ENCODE measurements around the gene PIK3AP1. TPM values are rescaled to one million over a fixed set of nuclear protein-coding genes. Genes with fewer than 3 reads are reported as not detected.
A peak's percentile ranks its signal among the peaks of the same experiment; 100 is the strongest.

Gene PIK3AP1
- total and polyA plus RNA-seq, 10 donors, result 59.8 to 256 (median 183) TPM

DNA sequence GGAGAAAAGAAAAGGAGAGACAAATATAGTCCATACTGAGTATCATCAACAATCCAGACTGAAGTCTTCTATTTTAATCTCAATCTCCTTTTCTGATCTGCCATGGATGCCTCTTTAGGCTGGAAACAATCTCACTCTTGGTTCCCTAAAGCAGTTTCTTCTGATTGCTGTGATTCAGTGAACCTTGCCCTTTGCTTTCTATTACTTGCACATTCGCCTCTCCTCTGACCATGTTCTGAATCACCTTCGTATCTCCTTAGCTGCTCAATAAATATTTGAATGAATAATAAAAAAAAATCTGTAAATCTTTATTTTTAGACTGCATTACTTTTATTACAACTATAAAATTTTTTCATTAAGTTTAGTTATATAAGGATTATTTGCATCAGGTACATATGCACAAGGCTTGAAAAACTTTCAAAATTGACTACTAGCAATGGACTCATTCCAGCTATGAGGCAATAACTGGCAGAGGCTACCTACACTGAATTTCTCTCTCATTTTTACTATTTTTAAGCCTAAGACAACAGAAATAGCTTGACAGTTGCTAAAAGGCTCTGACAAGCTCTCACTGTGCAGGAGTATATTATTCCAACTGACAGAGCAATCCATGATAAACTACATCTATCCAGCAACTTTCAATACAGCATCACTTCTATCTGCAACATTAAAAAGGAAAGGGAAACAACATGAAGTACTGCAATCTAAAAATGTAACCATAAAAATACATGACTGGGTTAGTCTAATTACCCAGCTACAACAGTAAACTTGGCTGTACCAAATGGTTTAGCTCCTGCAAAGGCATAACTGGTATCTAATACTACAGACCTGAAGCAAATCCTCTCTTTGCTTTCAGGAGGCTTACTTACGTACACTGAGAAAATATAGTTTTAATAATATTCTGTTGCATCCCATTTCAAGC is 159.1 kb downstream of the PIK3AP1 start:
- DNase-seq, result no peak
- Histone ChIP-seq H3K9me3 (no peaks in the 10 kb centered on the region), H3K27me3 (replicated peaks in 1 of 7) (no peaks in the 10 kb centered on the region), H3K36me3 (peaks cover 0 to 90% (median 52%) of the 10 kb centered on the region in 6 donors), H3K4me1 (peaks cover 0 to 7% (median 2%) of the 10 kb centered on the region in 6 donors), H3K4me3 (no peak overlapping the region), H3K27ac (no peak overlapping the region)
- 87 to 94% (median 93%) methylated on average over 3 of the region's 3 CpGs for WGBS, 5 donors
- no peak for TF ChIP-seq POLR2AphosphoS5 (IDR thresholded peaks at IDR 0.05)
- TF ChIP-seq POLR2A (IDR thresholded peaks at IDR 0.05), result no peak
- TF ChIP-seq, protein P1, sequence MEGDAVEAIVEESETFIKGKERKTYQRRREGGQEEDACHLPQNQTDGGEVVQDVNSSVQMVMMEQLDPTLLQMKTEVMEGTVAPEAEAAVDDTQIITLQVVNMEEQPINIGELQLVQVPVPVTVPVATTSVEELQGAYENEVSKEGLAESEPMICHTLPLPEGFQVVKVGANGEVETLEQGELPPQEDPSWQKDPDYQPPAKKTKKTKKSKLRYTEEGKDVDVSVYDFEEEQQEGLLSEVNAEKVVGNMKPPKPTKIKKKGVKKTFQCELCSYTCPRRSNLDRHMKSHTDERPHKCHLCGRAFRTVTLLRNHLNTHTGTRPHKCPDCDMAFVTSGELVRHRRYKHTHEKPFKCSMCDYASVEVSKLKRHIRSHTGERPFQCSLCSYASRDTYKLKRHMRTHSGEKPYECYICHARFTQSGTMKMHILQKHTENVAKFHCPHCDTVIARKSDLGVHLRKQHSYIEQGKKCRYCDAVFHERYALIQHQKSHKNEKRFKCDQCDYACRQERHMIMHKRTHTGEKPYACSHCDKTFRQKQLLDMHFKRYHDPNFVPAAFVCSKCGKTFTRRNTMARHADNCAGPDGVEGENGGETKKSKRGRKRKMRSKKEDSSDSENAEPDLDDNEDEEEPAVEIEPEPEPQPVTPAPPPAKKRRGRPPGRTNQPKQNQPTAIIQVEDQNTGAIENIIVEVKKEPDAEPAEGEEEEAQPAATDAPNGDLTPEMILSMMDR (IDR thresholded peaks at IDR 0.05 in 8 of 11, conservative IDR thresholded peaks at IDR 0.05 in 3 of 11), result no peak
- intact Hi-C loops (cut with DNase I; ENCODE audit: low total_unique reads), result no loop called here

- Histone ChIP-seq H3K27me3 (replicated peaks in 1 of 7) (no peaks in the 10 kb centered on the region), H3K4me1 (peaks cover 0 to 4% (median 0%) of the 10 kb centered on the region in 6 donors), H3K4me3 (no peak overlapping the region), H3K36me3 (peaks cover 0 to 93% (median 53%) of the 10 kb centered on the region in 6 donors), H3K27ac (no peak overlapping the region), H3K9me3 (no peaks in the 10 kb centered on the region)
- 83 to 92% (median 86%) methylated on average over 2 of the region's 2 CpGs for WGBS, 5 donors
- no peak for DNase-seq
- intact Hi-C loops (cut with DNase I; ENCODE audit: low total_unique reads), result no loop called here
- TF ChIP-seq POLR2A (IDR thresholded peaks at IDR 0.05), result no peak
These were observed 159.8 kb downstream of the PIK3AP1 start for GRCh38 chr10:96560489-96560888.

- TF ChIP-seq POLR2A (IDR thresholded peaks at IDR 0.05), result no peak
- TF ChIP-seq POLR2AphosphoS5 (IDR thresholded peaks at IDR 0.05), result no peak
- TF ChIP-seq, protein P1 (IDR thresholded peaks at IDR 0.05 in 8 of 11, conservative IDR thresholded peaks at IDR 0.05 in 3 of 11), result peak in 4 of 11 experiments; percentile 11 to 34 (median 19)
- intact Hi-C loops (cut with DNase I; ENCODE audit: low total_unique reads), result no loop called here
- H3K27ac ChIP-seq, result no peak overlapping the region
- DNase-seq, result no peak
- H3K36me3 ChIP-seq, result peaks cover 3 to 95% (median 46%) of the 10 kb centered on the region in 6 donors
- no peaks in the 10 kb centered on the region for H3K4me1 ChIP-seq
- H3K27me3 ChIP-seq (replicated peaks in 1 of 7), result no peaks in the 10 kb centered on the region
- no peaks in the 10 kb centered on the region for H3K9me3 ChIP-seq
- no peak overlapping the region for H3K4me3 ChIP-seq
- 79 to 96% (median 90%) methylated on average over 1 of the region's 1 CpG for WGBS, 5 donors
These were observed 164.3 kb downstream of the PIK3AP1 start for GRCh38 chr10:96556003-96556402.

DNA sequence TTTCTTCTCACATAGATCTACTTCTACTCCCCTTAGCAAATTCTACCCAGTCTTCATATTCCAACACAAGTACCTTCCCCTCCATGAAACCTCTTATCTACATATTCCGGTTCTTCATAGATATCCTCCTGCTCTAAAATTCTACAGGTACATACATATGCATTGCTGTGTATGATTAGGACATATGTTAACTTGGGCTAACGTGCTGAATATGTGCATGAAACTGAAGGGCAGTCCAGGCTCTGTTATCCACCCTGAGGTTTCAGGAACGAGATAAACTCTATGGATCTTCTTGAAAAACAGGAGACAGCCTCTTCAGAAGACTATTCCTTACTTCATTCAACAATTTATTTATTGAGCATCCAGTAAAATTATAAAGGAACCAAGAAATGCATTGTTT is 165.0 kb downstream of the PIK3AP1 start:
- Histone ChIP-seq H3K4me1 (no peaks in the 10 kb centered on the region), H3K27ac (no peak overlapping the region), H3K36me3 (peaks cover 3 to 95% (median 46%) of the 10 kb centered on the region in 6 donors), H3K27me3 (replicated peaks in 1 of 7) (no peaks in the 10 kb centered on the region), H3K9me3 (no peaks in the 10 kb centered on the region), H3K4me3 (no peak overlapping the region)
- TF ChIP-seq POLR2AphosphoS5 (IDR thresholded peaks at IDR 0.05) (no peak), POLR2A (IDR thresholded peaks at IDR 0.05) (no peak)
- TF ChIP-seq, protein P1 (IDR thresholded peaks at IDR 0.05 in 8 of 11, conservative IDR thresholded peaks at IDR 0.05 in 3 of 11), result no peak
- no peak for DNase-seq
- intact Hi-C loops (cut with DNase I; ENCODE audit: low total_unique reads), result no loop called here
- 93 to 96% (median 96%) methylated on average over 3 of the region's 3 CpGs for WGBS, 5 donors
